ENCODE measurements around the gene PAPSS1. TPM values are rescaled to one million over a fixed set of nuclear protein-coding genes. Genes with fewer than 3 reads are reported as not detected.

Gene PAPSS1
- total RNA-seq, 4 donors from 2014 or later = 21.9 to 36.2 (median 25.3) TPM

DNA sequence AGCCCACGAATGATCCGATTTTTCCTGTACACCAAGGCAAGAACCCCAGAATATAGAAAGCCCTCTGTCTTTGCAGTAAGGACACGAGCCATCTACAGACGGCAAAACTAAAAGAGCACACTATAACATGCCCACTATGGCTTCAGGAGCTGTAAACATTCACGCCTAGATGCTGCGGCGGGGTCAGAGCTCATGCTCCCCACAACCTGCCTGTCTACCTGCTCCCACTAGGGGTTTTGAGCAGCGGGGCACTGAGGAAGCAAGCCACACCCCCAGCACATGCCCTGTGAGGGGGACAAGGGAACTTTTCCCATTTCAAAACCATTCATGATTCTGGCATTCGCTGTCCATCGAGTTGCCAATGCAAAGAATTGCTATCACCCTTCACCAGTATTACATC, 144.8 kb downstream of the PAPSS1 start:
- ATAC-seq = no peak
- no peaks in the 10 kb centered on the region for H3K4me1 ChIP-seq

DNA sequence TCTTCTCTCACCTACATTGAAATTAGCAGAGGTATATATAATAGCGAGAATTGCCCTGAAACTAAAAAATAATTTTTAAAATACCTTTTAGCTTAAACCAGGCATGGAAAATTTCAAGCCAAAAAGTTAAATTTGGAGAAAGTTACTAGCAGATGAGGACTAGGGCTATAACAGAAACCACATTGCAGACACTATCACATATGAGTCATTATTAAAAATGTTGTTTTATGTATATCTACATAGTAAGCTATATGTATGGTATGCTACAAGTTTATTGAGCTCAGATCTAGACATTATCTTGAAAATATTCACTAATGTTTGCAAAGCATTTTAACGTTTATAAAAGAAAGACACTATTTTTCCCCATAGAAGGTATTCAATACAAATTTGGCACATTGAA, 147.8 kb downstream of the PAPSS1 start:
- Histone ChIP-seq H3K4me3 (no peak overlapping the region), H3K36me3 (no peaks in the 10 kb centered on the region), H3K9me3 (peaks cover 0 to 10% (median 0%) of the 10 kb centered on the region in 3 donors), H3K27ac (no peak overlapping the region), H3K27me3 (no peaks in the 10 kb centered on the region), H3K4me1 (no peaks in the 10 kb centered on the region)
- WGBS, 2 donors (ENCODE audit: low coverage in 1 of 2) = 88 to 89% methylated on average over 2 of the region's 2 CpGs
- ATAC-seq = no peak
- TF ChIP-seq POLR2AphosphoS5 (IDR thresholded peaks at IDR 0.05) (no peak), EP300 (IDR thresholded peaks at IDR 0.05) (no peak), POLR2A (IDR thresholded peaks at IDR 0.05) (no peak)
- TF ChIP-seq, protein P1, sequence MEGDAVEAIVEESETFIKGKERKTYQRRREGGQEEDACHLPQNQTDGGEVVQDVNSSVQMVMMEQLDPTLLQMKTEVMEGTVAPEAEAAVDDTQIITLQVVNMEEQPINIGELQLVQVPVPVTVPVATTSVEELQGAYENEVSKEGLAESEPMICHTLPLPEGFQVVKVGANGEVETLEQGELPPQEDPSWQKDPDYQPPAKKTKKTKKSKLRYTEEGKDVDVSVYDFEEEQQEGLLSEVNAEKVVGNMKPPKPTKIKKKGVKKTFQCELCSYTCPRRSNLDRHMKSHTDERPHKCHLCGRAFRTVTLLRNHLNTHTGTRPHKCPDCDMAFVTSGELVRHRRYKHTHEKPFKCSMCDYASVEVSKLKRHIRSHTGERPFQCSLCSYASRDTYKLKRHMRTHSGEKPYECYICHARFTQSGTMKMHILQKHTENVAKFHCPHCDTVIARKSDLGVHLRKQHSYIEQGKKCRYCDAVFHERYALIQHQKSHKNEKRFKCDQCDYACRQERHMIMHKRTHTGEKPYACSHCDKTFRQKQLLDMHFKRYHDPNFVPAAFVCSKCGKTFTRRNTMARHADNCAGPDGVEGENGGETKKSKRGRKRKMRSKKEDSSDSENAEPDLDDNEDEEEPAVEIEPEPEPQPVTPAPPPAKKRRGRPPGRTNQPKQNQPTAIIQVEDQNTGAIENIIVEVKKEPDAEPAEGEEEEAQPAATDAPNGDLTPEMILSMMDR (IDR thresholded peaks at IDR 0.05) = no peak

More for the DNA sequence above, 144.8 kb downstream of the PAPSS1 start:
- peaks cover 0 to 5% (median 0%) of the 10 kb centered on the region in 3 donors for H3K9me3 ChIP-seq
- 95 to 100% methylated on average over 3 to 6 of the region's 10 CpGs for WGBS, 2 donors (ENCODE audit: low coverage in 1 of 2)
- no peak overlapping the region for H3K4me3 ChIP-seq
- H3K27me3 ChIP-seq = no peaks in the 10 kb centered on the region
- no peak for TF ChIP-seq POLR2A (IDR thresholded peaks at IDR 0.05)
- TF ChIP-seq, protein P1 (IDR thresholded peaks at IDR 0.05) = no peak
- TF ChIP-seq POLR2AphosphoS5 (IDR thresholded peaks at IDR 0.05) = no peak
- no peak for TF ChIP-seq EP300 (IDR thresholded peaks at IDR 0.05)
- H3K36me3 ChIP-seq = no peaks in the 10 kb centered on the region
- H3K27ac ChIP-seq = no peak overlapping the region

DNA sequence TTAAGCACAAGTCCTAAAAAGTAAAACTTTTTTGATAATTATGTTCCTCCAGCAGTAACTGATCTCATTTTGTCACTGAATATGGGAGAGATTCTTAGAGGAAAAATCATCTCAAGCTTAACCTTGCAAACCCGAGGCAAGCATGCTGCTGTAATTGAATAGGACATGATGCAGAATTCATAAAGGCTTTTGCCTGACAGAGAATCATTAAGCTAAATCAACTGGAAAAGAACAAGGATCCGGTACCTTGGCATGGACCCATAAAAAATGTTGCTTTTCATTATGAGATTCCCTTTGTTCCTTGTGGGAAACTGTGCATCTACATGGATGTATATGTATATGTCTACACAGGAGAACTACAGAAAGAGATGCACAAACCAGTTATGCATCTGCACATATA, 149.1 kb downstream of the PAPSS1 start:
- WGBS, 2 donors (ENCODE audit: low coverage in 1 of 2) = 39 to 58% methylated on average over 2 of the region's 2 CpGs
- Histone ChIP-seq H3K4me1 (no peaks in the 10 kb centered on the region), H3K4me3 (no peak overlapping the region), H3K9me3 (peaks cover 0 to 15% (median 0%) of the 10 kb centered on the region in 3 donors), H3K27ac (no peak overlapping the region), H3K27me3 (no peaks in the 10 kb centered on the region), H3K36me3 (no peaks in the 10 kb centered on the region)
- TF ChIP-seq POLR2A (IDR thresholded peaks at IDR 0.05) (no peak), POLR2AphosphoS5 (IDR thresholded peaks at IDR 0.05) (no peak), EP300 (IDR thresholded peaks at IDR 0.05) (no peak)
- TF ChIP-seq, protein P1 (IDR thresholded peaks at IDR 0.05) = no peak
- ATAC-seq = no peak

DNA sequence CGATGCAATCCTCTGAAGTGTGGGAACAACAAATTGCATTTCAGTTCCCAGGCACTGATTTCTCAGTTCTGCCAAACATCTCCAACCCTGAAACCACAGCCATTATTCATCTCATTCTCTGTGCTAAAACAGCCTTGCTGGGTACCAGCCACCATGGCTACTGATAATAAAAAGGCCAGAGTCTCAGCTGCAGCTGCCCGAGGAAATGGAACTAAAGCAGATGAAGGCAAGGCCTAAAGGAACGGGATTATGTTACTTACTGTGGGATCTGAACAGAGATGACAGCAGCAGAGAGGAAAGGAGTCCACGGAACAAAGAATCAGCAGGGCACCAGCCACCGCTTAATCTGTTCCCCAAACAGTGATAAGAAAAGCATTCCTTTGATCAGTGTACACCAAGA, 155.7 kb downstream of the PAPSS1 start:
- H3K4me3 ChIP-seq = no peak overlapping the region
- H3K27ac ChIP-seq = no peak overlapping the region
- no peaks in the 10 kb centered on the region for H3K4me1 ChIP-seq
- peaks cover 0 to 26% (median 0%) of the 10 kb centered on the region in 3 donors for H3K9me3 ChIP-seq
- 12 to 59% methylated on average over 4 to 5 of the region's 5 CpGs for WGBS, 2 donors (ENCODE audit: low coverage in 1 of 2)
- no peaks in the 10 kb centered on the region for H3K36me3 ChIP-seq
- TF ChIP-seq POLR2A (IDR thresholded peaks at IDR 0.05) (no peak), POLR2AphosphoS5 (IDR thresholded peaks at IDR 0.05) (no peak), EP300 (IDR thresholded peaks at IDR 0.05) (no peak)
- TF ChIP-seq, protein P1 (IDR thresholded peaks at IDR 0.05) = no peak
- no peak for ATAC-seq
- H3K27me3 ChIP-seq = no peaks in the 10 kb centered on the region

Other genes starting within 250 kb of the PAPSS1 start
- gene SGMS2, start 104.7 kb upstream of the PAPSS1 start, total RNA-seq = 100 to 1,000 TPM; 170 to 499 (median 277) TPM
- gene CYP2U1, start 211.3 kb upstream of the PAPSS1 start, total RNA-seq = 10 to 100 TPM; 14.9 to 34.0 (median 27.3) TPM